Right lobe of liver (tissue), 4 donors: ENCODE measurements around the gene SNED1.

Experiments used
- CTCF ChIP-seq, 4 donors: fragments of 200-600 bp in 3 of 4; fragments of 450-650 bp in 1 of 4; IDR thresholded peaks; one replicate each; pipeline versions ENCODE4 v1.5.1 to v1.8.0; 2016 to 2022; ENCODE audit warnings: antibody characterized with exemption in 4 of 4, mild to moderate bottlenecking in 2 of 4
- POLR2A ChIP-seq: fragments of 450-650 bp; IDR thresholded peaks from one replicate; pipeline ENCODE4 v1.6.1; 2017; ENCODE audit warnings: antibody characterized with exemption, mild to moderate bottlenecking
- donor health status: DM: no; HTN: no; CAD: no.
- donor health status: DM: no; HTN: no; CAD: no.
- donor health status: DM: no; HTN: yes; CAD: no.

- TF ChIP-seq CTCF (IDR thresholded peaks at IDR 0.05) (no peak), POLR2A (no peak)
Measured at GRCh38 chr2:241081190-241081642, 82.8 kb downstream of the SNED1 start.
